ENCODE measurements around the gene TAAR9. TPM values are rescaled to one million over a fixed set of nuclear protein-coding genes. Genes with fewer than 3 reads are reported as not detected.

The TAAR9 gene
- total RNA-seq, 1 donor from 2014 or later = not detected

DNA sequence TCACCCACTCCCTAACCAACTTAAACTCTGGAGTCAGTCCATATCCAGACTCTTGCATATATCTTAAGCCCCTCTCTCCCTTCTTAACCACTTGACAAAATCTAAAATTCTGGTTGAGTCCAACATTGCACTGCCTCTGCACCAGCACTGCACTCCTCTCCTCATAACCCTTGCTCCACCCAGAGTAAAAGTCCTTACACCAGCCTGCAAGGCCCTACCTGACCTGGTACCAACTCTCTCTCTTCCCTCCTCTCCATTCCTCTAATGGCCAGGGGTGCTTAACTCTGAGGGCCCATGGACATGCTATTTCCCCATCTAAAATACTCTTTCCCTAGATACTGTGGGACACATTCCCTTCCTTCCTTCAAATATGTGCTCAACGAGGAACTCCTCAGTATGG is 46.2 kb upstream of the TAAR9 start:
- DNase-seq (ENCODE audit: low spot score in 2 of 2, unreplicated experiment in 2 of 2) = no peak
- Mint-ChIP-seq H3K4me1 (peaks cover 13% of the 10 kb centered on the region), H3K27ac (no peak overlapping the region), H3K27me3 (ENCODE audit: low read depth) (no peaks in the 10 kb centered on the region), H3K4me3 (no peak overlapping the region), H3K36me3 (peaks cover 34% of the 10 kb centered on the region), H3K9me3 (peaks cover 13% of the 10 kb centered on the region)
- TF ChIP-seq, protein P1, sequence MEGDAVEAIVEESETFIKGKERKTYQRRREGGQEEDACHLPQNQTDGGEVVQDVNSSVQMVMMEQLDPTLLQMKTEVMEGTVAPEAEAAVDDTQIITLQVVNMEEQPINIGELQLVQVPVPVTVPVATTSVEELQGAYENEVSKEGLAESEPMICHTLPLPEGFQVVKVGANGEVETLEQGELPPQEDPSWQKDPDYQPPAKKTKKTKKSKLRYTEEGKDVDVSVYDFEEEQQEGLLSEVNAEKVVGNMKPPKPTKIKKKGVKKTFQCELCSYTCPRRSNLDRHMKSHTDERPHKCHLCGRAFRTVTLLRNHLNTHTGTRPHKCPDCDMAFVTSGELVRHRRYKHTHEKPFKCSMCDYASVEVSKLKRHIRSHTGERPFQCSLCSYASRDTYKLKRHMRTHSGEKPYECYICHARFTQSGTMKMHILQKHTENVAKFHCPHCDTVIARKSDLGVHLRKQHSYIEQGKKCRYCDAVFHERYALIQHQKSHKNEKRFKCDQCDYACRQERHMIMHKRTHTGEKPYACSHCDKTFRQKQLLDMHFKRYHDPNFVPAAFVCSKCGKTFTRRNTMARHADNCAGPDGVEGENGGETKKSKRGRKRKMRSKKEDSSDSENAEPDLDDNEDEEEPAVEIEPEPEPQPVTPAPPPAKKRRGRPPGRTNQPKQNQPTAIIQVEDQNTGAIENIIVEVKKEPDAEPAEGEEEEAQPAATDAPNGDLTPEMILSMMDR (IDR thresholded peaks at IDR 0.05; ENCODE audit: unreplicated experiment) = no peak

DNA sequence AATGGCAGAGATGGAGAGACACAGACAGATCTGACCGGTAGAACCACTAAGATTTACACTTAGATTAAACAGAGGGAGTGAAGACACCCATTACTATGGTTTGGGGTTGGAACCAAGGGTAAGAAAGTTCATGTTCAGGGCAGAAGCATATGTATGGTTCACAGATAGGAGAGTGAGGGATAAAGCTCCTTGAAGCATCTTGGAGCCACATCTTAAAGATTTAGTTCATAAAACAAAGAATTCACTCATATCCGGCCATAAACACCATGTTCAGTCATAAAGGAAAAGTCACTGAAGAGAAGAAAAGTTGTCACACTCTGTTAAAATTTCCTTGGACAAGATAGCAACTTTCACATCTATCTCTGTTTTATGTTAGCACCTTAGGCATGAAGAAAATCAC is 43.1 kb upstream of the TAAR9 start:
- TF ChIP-seq, protein P1 (IDR thresholded peaks at IDR 0.05; ENCODE audit: unreplicated experiment) = no peak
- Mint-ChIP-seq H3K27me3 (ENCODE audit: low read depth) (no peaks in the 10 kb centered on the region), H3K9me3 (peaks cover 10% of the 10 kb centered on the region), H3K36me3 (peaks cover 37% of the 10 kb centered on the region), H3K27ac (peak overlapping the region; percentile 48), H3K4me3 (no peak overlapping the region), H3K4me1 (peaks cover 13% of the 10 kb centered on the region)
- DNase-seq (ENCODE audit: low spot score in 2 of 2, unreplicated experiment in 2 of 2) = no peak

DNA sequence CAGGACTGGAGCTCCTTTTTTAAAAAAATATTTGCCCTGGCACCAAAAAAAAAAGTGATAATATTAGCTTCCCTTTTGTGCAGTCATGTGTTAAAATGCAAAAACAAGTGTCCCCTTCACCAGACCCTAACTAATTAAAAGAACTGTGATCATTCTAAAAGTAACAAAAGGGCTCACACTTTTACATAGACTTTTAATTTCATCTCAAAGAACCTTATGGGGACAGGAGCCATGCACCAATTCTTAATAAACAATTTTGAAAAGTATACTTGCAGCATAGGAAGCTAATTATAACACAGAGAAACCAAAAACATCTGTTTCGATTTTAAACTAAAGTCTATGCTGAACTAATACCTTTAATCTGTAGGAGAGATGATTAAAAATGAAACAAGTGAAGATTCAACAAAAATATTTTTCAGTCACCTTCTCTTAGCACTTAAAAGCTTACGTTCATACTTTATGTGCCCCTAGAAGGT is 42.4 kb upstream of the TAAR9 start:
- peaks cover 10% of the 10 kb centered on the region for H3K9me3 Mint-ChIP-seq
- TF ChIP-seq, protein P1 (IDR thresholded peaks at IDR 0.05; ENCODE audit: unreplicated experiment) = no peak
- DNase-seq (ENCODE audit: low spot score in 2 of 2, unreplicated experiment in 2 of 2) = no peak
- no peaks in the 10 kb centered on the region for H3K27me3 Mint-ChIP-seq (ENCODE audit: low read depth)
- peaks cover 13% of the 10 kb centered on the region for H3K4me1 Mint-ChIP-seq
- peak overlapping the region; percentile 13 for H3K27ac Mint-ChIP-seq
- H3K4me3 Mint-ChIP-seq = no peak overlapping the region
- peaks cover 42% of the 10 kb centered on the region for H3K36me3 Mint-ChIP-seq

DNA sequence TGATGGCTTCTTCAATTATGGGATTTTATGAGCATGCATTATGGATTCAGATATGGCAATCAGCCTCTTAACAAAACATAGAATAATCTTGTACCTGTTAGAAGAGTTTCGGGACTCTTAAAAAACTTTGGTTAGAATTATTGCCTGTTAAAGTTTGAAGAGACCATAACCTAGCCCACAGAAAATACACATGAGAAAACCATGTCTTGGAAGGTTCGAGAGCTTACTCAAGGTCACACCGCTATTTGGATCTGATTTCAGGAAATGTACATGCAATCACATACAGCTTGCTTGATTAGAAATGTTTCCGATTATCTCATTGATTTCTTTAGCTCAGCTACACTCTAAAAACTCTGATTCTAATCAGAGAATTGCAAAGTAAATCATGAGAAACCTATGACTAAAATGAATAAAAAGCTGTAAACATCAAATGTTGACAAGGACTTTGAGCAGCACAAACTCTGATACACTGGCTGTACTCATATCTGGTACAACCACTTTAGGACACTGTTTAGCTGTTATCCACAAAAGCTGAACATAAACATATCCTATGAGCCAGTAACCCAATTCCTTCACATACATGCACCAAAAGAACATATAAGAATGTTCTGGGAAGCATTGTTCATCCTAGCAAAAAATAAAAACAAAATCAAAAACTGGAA is 41.4 kb upstream of the TAAR9 start:
- H3K27ac Mint-ChIP-seq = no peak overlapping the region
- peaks cover 13% of the 10 kb centered on the region for H3K4me1 Mint-ChIP-seq
- no peak for DNase-seq (ENCODE audit: low spot score in 2 of 2, unreplicated experiment in 2 of 2)
- TF ChIP-seq, protein P1 (IDR thresholded peaks at IDR 0.05; ENCODE audit: unreplicated experiment) = no peak
- no peaks in the 10 kb centered on the region for H3K27me3 Mint-ChIP-seq (ENCODE audit: low read depth)
- no peak overlapping the region for H3K4me3 Mint-ChIP-seq
- H3K9me3 Mint-ChIP-seq = peaks cover 10% of the 10 kb centered on the region
- peaks cover 48% of the 10 kb centered on the region for H3K36me3 Mint-ChIP-seq

DNA sequence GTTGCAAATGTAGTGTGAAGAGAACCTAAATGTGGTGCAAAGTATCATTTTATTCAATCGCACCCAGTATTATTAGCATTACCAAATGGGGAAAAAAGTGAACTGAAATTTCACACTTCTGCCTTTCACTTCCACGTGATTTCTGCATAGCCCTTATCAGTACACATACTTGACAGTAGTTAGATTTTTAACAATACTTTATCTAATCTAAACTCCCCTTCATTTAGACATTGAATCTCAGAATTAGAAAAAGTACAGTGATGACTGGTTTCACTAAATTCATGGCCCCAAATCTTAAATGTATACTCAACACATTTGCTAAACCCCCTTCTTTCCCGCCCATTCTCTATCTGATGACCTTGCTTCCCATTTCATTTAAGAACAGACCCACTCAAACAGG is 39.4 kb upstream of the TAAR9 start:
- Mint-ChIP-seq H3K27ac (no peak overlapping the region), H3K4me3 (no peak overlapping the region), H3K4me1 (peaks cover 13% of the 10 kb centered on the region), H3K36me3 (peaks cover 41% of the 10 kb centered on the region), H3K27me3 (ENCODE audit: low read depth) (no peaks in the 10 kb centered on the region), H3K9me3 (peaks cover 7% of the 10 kb centered on the region)
- TF ChIP-seq, protein P1 (IDR thresholded peaks at IDR 0.05; ENCODE audit: unreplicated experiment) = no peak
- DNase-seq (ENCODE audit: low spot score in 2 of 2, unreplicated experiment in 2 of 2) = no peak
